Breast epithelium (tissue), 3 donors: ENCODE results near the gene C20orf141.

ENCODE experiments used
- POLR2A ChIP-seq: fragments of 450-650 bp; IDR thresholded peaks from one replicate; pipeline ENCODE4 v1.6.1; 2016; ENCODE audit warnings: antibody characterized with exemption, mild to moderate bottlenecking, moderate library complexity
- TF ChIP-seq, protein P1 (sequence below), 3 donors: fragments of 450-650 bp; IDR thresholded peaks; one replicate each; pipeline ENCODE4 v1.5.1; 2016 to 2017; ENCODE audit warnings: antibody characterized with exemption in 3 of 3, mild to moderate bottlenecking in 3 of 3, moderate library complexity in 3 of 3

DNA sequence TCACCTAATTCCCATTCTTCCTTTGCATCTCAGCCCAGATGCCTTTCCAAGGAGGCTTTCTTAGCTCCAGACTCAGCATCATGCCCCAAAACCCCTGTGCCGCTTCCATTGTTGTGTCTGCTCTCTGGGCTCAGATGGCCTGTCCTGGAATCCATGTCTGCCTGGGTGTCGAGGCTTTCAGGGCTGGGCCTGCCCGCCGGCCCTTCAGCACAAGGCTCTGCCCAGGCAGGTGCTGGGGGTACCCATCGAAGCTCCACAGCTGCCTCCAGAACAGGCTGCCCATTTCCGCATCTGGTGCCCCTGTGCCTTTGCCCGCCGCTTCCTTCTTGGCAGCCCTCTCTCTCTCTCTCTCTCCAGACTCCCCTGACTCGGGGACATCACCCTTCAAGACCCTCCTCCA is 15.5 kb upstream of the C20orf141 start:
- TF ChIP-seq, protein P1, sequence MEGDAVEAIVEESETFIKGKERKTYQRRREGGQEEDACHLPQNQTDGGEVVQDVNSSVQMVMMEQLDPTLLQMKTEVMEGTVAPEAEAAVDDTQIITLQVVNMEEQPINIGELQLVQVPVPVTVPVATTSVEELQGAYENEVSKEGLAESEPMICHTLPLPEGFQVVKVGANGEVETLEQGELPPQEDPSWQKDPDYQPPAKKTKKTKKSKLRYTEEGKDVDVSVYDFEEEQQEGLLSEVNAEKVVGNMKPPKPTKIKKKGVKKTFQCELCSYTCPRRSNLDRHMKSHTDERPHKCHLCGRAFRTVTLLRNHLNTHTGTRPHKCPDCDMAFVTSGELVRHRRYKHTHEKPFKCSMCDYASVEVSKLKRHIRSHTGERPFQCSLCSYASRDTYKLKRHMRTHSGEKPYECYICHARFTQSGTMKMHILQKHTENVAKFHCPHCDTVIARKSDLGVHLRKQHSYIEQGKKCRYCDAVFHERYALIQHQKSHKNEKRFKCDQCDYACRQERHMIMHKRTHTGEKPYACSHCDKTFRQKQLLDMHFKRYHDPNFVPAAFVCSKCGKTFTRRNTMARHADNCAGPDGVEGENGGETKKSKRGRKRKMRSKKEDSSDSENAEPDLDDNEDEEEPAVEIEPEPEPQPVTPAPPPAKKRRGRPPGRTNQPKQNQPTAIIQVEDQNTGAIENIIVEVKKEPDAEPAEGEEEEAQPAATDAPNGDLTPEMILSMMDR (IDR thresholded peaks at IDR 0.05): no peak
- TF ChIP-seq POLR2A: no peak
